Liver (tissue), 9 donors: ENCODE data around the gene SDHB. TPM values are rescaled to one million over a fixed set of nuclear protein-coding genes. Genes with fewer than 3 reads are reported as not detected.

Experiments
- DNase-seq: peaks from one replicate; pipeline ENCODE4 v3.0.0-alpha.2; 2017; ENCODE audit warnings: low spot score
- H3K27ac ChIP-seq, 2 donors: one replicate each; pipeline ENCODE4 v1.7.0; 2013; ENCODE audit warnings: inconsistent platforms in 2 of 2, low read length in 2 of 2, control low read depth in 1 of 2, low read depth in 1 of 2, mild to moderate bottlenecking in 1 of 2
- H3K27me3 ChIP-seq, 4 donors: one replicate each; pipeline versions ENCODE4 v1.6.1 to v1.7.0; 2013; ENCODE audit warnings: low read length in 3 of 4, inconsistent platforms in 1 of 4, mild to moderate bottlenecking in 1 of 4, moderate library complexity in 1 of 4; ENCODE audit not compliant: control insufficient read depth in 4 of 4, insufficient read depth in 4 of 4
- H3K36me3 ChIP-seq, 4 donors: one replicate each; pipeline versions ENCODE4 v1.6.1 to v1.7.0; 2013; ENCODE audit warnings: low read length in 3 of 4, mild to moderate bottlenecking in 3 of 4, low read depth in 1 of 4, moderate library complexity in 1 of 4; ENCODE audit not compliant: control insufficient read depth in 4 of 4, insufficient read depth in 3 of 4
- H3K4me1 ChIP-seq, 4 donors: one replicate each; pipeline versions ENCODE4 v1.6.1 to v1.7.0; 2013; ENCODE audit warnings: low read length in 3 of 4, mild to moderate bottlenecking in 3 of 4, moderate library complexity in 1 of 4; ENCODE audit not compliant: control insufficient read depth in 4 of 4, insufficient read depth in 4 of 4
- H3K4me3 ChIP-seq, 3 donors: one replicate each; pipeline versions ENCODE4 v1.6.1 to v1.7.0; 2013; ENCODE audit warnings: low read length in 3 of 3, control low read depth in 1 of 3, low read depth in 1 of 3, mild to moderate bottlenecking in 1 of 3
- H3K9ac ChIP-seq, 2 donors: one replicate each; pipeline ENCODE4 v1.7.0; 2013; ENCODE audit warnings: low read length in 2 of 2, mild to moderate bottlenecking in 2 of 2, moderate library complexity in 2 of 2, control low read depth in 1 of 2, low read depth in 1 of 2
- H3K9me3 ChIP-seq, 4 donors: one replicate each; pipeline versions ENCODE4 v1.6.1 to v1.7.0; 2013; ENCODE audit warnings: low read length in 3 of 4; ENCODE audit not compliant: control insufficient read depth in 4 of 4
- CTCF ChIP-seq: fragments of 150-350 bp; IDR thresholded peaks from 2 replicates; pipeline ENCODE4 v1.5.1; 2017; ENCODE audit warnings: improper control_type of control experiment, low read depth, low read length; ENCODE audit not compliant: missing input control
- EGR1 ChIP-seq, 2 donors: IDR thresholded peaks; 2 replicates each; pipeline ENCODE4 v1.6.1; 2016 to 2018; ENCODE audit warnings: antibody characterized with exemption in 2 of 2, low read depth in 2 of 2
- FOXA1 ChIP-seq: IDR thresholded peaks from 2 replicates; pipeline ENCODE4 v1.6.1; 2016; ENCODE audit warnings: antibody characterized with exemption
- FOXA2 ChIP-seq: IDR thresholded peaks from 2 replicates; pipeline ENCODE4 v1.6.1; 2016; ENCODE audit warnings: antibody characterized with exemption
- GABPA ChIP-seq, 2 donors: IDR thresholded peaks in 1 of 2; conservative IDR thresholded peaks in 1 of 2; 2 replicates each; pipeline ENCODE4 v1.6.1; 2016; ENCODE audit warnings: antibody characterized with exemption in 2 of 2, mild to moderate bottlenecking in 1 of 2, moderate library complexity in 1 of 2
- HNF4A ChIP-seq, 2 donors: conservative IDR thresholded peaks; 2 replicates each; pipeline ENCODE4 v1.6.1; 2016; ENCODE audit warnings: antibody characterized with exemption in 2 of 2, mild to moderate bottlenecking in 2 of 2
- HNF4G ChIP-seq: IDR thresholded peaks from 2 replicates; pipeline ENCODE4 v1.6.1; 2016; ENCODE audit warnings: antibody characterized with exemption
- JUND ChIP-seq, 2 donors: IDR thresholded peaks; 2 replicates each; pipeline ENCODE4 v1.6.1; 2016; ENCODE audit warnings: antibody characterized with exemption in 2 of 2
- MAX ChIP-seq: IDR thresholded peaks from 2 replicates; pipeline ENCODE4 v1.6.1; 2016; ENCODE audit warnings: antibody characterized with exemption
- NR2F2 ChIP-seq: IDR thresholded peaks from 2 replicates; pipeline ENCODE4 v1.6.1; 2016; ENCODE audit warnings: antibody characterized with exemption
- RAD21 ChIP-seq, 2 donors: IDR thresholded peaks; 2 replicates each; pipeline ENCODE4 v1.6.1; 2016; ENCODE audit warnings: antibody characterized with exemption in 2 of 2, mild to moderate bottlenecking in 2 of 2
- RXRA ChIP-seq, 2 donors: IDR thresholded peaks; 2 replicates each; pipeline ENCODE4 v1.6.1; 2017 to 2018; ENCODE audit warnings: antibody characterized with exemption in 2 of 2, mild to moderate bottlenecking in 1 of 2
- SP1 ChIP-seq: IDR thresholded peaks from 2 replicates; pipeline ENCODE4 v1.6.1; 2018; ENCODE audit warnings: antibody characterized with exemption, mild to moderate bottlenecking
- TAF1 ChIP-seq: conservative IDR thresholded peaks from 2 replicates; pipeline ENCODE4 v1.6.1; 2016; ENCODE audit warnings: antibody characterized with exemption, mild to moderate bottlenecking
- YY1 ChIP-seq: IDR thresholded peaks from 2 replicates; pipeline ENCODE4 v1.6.1; 2016; ENCODE audit warnings: antibody characterized with exemption, mild to moderate bottlenecking
- ZBTB33 ChIP-seq: IDR thresholded peaks from 2 replicates; pipeline ENCODE4 v1.6.1; 2016; ENCODE audit warnings: antibody characterized with exemption
- WGBS: extraction: QIAGEN DNeasy Blood & Tissue Kit; methylation state at CpG from one replicate; pipeline ENCODE4 v1.1.7; 2013; 5-methylcytosine and 5-hydroxymethylcytosine counted together
- polyA plus RNA-seq, 2 donors: library from polyadenylated mRNA; stranded (reverse) in 1 of 2; unstranded in 1 of 2; fragments of 200-250 nt in 1 of 2; fragments of >200 nt in 1 of 2; fragmentation: Nextera tagmentation in 1 of 2; extraction: Ambion mirVana in 1 of 2; gene quantifications; one replicate each; pipeline versions ENCODE4 v1.2.1 to v1.2.3, GENCODE V29; 2013 to 2015
- total RNA-seq, 2 donors: library from RNA; depleted of rRNA; stranded (reverse); fragments of >200 nt; gene quantifications; one replicate each; pipeline ENCODE4 v1.2.3, GENCODE V29; 2014
- TF ChIP-seq, protein P1 (sequence below): IDR thresholded peaks from 2 replicates; pipeline ENCODE4 v1.6.1; 2016; ENCODE audit warnings: antibody characterized with exemption, mild to moderate bottlenecking
- TF ChIP-seq, protein P2 (sequence below): IDR thresholded peaks from 2 replicates; pipeline ENCODE4 v1.6.1; 2016; ENCODE audit warnings: antibody characterized with exemption
- donor health status: healthy.
- donor health status: healthy.
- donor health status: healthy.
- donor health status: healthy.
- donor health status: healthy.

The SDHB gene
- total and polyA plus RNA-seq, 4 donors, result 73.9 to 279 (median 172) TPM

DNA sequence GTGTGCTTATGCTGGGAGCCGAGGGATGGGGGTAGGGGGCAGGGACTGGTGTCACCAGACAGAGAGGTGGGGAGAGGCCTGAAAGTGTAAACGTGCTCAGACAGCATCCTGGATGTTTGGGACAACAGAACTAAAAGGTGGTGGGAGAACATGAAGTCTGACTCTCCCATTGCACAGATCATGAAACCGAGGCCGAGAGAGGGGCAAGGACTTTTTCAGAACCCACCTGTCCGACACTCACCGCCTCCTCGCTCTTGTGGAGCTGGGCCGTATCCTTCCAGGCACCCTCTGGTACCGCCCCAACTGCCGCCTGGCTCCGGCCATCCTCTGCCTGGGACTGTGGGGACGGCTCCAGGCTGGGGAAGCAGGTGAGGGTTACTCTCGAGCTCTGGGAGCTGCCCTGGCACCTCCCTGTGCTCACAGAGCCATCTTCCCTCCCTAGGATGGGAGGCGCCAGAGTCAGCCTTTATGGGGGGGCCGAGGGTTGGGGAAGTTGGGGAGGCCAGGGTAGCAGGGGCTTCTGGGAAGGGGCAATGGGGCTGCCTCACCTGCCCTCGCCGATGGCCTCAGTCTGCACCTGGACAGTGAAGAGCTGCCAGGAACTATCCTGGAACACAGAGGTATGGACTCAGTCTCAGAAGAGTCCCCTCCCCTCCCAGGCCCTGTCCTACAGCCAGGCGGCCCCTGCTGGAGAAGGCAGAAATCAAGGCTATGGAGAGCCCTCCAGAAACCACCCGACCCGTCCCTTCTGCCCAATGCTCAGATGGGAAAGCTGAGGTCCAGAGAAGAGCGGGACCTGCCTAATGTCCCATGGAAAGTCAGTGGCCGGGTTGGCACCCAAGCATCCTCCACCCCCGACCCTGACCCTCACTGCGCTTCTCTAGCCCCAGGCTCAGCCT, 49.1 kb downstream of the SDHB start:
- no peak for DNase-seq
- no peaks in the 10 kb centered on the region for H3K9me3 ChIP-seq
- TF ChIP-seq, protein P1, sequence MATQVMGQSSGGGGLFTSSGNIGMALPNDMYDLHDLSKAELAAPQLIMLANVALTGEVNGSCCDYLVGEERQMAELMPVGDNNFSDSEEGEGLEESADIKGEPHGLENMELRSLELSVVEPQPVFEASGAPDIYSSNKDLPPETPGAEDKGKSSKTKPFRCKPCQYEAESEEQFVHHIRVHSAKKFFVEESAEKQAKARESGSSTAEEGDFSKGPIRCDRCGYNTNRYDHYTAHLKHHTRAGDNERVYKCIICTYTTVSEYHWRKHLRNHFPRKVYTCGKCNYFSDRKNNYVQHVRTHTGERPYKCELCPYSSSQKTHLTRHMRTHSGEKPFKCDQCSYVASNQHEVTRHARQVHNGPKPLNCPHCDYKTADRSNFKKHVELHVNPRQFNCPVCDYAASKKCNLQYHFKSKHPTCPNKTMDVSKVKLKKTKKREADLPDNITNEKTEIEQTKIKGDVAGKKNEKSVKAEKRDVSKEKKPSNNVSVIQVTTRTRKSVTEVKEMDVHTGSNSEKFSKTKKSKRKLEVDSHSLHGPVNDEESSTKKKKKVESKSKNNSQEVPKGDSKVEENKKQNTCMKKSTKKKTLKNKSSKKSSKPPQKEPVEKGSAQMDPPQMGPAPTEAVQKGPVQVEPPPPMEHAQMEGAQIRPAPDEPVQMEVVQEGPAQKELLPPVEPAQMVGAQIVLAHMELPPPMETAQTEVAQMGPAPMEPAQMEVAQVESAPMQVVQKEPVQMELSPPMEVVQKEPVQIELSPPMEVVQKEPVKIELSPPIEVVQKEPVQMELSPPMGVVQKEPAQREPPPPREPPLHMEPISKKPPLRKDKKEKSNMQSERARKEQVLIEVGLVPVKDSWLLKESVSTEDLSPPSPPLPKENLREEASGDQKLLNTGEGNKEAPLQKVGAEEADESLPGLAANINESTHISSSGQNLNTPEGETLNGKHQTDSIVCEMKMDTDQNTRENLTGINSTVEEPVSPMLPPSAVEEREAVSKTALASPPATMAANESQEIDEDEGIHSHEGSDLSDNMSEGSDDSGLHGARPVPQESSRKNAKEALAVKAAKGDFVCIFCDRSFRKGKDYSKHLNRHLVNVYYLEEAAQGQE, result no peak
- TF ChIP-seq TAF1 (no peak), GABPA (IDR thresholded peaks at IDR 0.05 in 1 of 2, conservative IDR thresholded peaks at IDR 0.05 in 1 of 2) (no peak), FOXA1 (no peak), HNF4G (no peak), MAX (no peak), RAD21 (IDR thresholded peaks at IDR 0.05) (no peak), EGR1 (IDR thresholded peaks at IDR 0.05; ENCODE audit: low read depth in 2 of 2) (no peak), CTCF (no peak), YY1 (no peak), FOXA2 (no peak), JUND (IDR thresholded peaks at IDR 0.05) (no peak), RXRA (IDR thresholded peaks at IDR 0.05) (no peak), NR2F2 (no peak), SP1 (no peak), ZBTB33 (no peak), HNF4A (conservative IDR thresholded peaks at IDR 0.05) (no peak)
- TF ChIP-seq, protein P2, sequence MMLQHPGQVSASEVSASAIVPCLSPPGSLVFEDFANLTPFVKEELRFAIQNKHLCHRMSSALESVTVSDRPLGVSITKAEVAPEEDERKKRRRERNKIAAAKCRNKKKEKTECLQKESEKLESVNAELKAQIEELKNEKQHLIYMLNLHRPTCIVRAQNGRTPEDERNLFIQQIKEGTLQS, result no peak
- peaks cover 0 to 25% (median 10%) of the 10 kb centered on the region in 4 donors for H3K36me3 ChIP-seq
- no peak overlapping the region for H3K9ac ChIP-seq
- no peak overlapping the region for H3K27ac ChIP-seq
- no peak overlapping the region for H3K4me3 ChIP-seq
- 95% methylated on average over 24 of the region's 24 CpGs for WGBS
- no peaks in the 10 kb centered on the region for H3K27me3 ChIP-seq
- no peaks in the 10 kb centered on the region for H3K4me1 ChIP-seq
